ENCODE measurements around the gene TMEM82. TPM values are rescaled to one million over a fixed set of nuclear protein-coding genes. Genes with fewer than 3 reads are reported as not detected.

The TMEM82 gene
- total RNA-seq, 1 donor from 2014 or later = not detected

- no peaks in the 10 kb centered on the region for H3K36me3 Mint-ChIP-seq (ENCODE audit: unreplicated experiment)
- no peaks in the 10 kb centered on the region for H3K27me3 Mint-ChIP-seq (ENCODE audit: unreplicated experiment)
- H3K27ac Mint-ChIP-seq (ENCODE audit: unreplicated experiment) = no peak overlapping the region
- peaks cover 49% of the 10 kb centered on the region for H3K4me1 Mint-ChIP-seq (ENCODE audit: unreplicated experiment)
- no peak for TF ChIP-seq CTCF (IDR thresholded peaks at IDR 0.05)
- no peak overlapping the region for H3K4me3 Mint-ChIP-seq (ENCODE audit: unreplicated experiment)
- H3K9me3 Mint-ChIP-seq (ENCODE audit: unreplicated experiment) = no peaks in the 10 kb centered on the region
- no peak for DNase-seq (ENCODE audit: extremely low spot score, unreplicated experiment)
Observed at GRCh38 chr1:15751717-15752116, 9.4 kb downstream of the TMEM82 start.

GRCh38 chr1:15753776-15754175, 11.5 kb downstream of the TMEM82 start:
- Mint-ChIP-seq H3K4me1 (ENCODE audit: unreplicated experiment) (peaks cover 44% of the 10 kb centered on the region), H3K36me3 (ENCODE audit: unreplicated experiment) (no peaks in the 10 kb centered on the region), H3K27ac (ENCODE audit: unreplicated experiment) (no peak overlapping the region), H3K4me3 (ENCODE audit: unreplicated experiment) (no peak overlapping the region), H3K9me3 (ENCODE audit: unreplicated experiment) (no peaks in the 10 kb centered on the region), H3K27me3 (ENCODE audit: unreplicated experiment) (no peaks in the 10 kb centered on the region)
- no peak for TF ChIP-seq CTCF (IDR thresholded peaks at IDR 0.05)
- no peak for DNase-seq (ENCODE audit: extremely low spot score, unreplicated experiment)

GRCh38 chr1:15755021-15755645, 12.8 kb downstream of the TMEM82 start:
- Mint-ChIP-seq H3K36me3 (ENCODE audit: unreplicated experiment) (no peaks in the 10 kb centered on the region), H3K27ac (ENCODE audit: unreplicated experiment) (no peak overlapping the region), H3K27me3 (ENCODE audit: unreplicated experiment) (no peaks in the 10 kb centered on the region), H3K9me3 (ENCODE audit: unreplicated experiment) (no peaks in the 10 kb centered on the region), H3K4me1 (ENCODE audit: unreplicated experiment) (peaks cover 39% of the 10 kb centered on the region), H3K4me3 (ENCODE audit: unreplicated experiment) (no peak overlapping the region)
- DNase-seq (ENCODE audit: extremely low spot score, unreplicated experiment) = no peak
- no peak for TF ChIP-seq CTCF (IDR thresholded peaks at IDR 0.05)

GRCh38 chr1:15755646-15756040, 13.3 kb downstream of the TMEM82 start:
- H3K4me1 Mint-ChIP-seq (ENCODE audit: unreplicated experiment) = peaks cover 39% of the 10 kb centered on the region
- no peak overlapping the region for H3K27ac Mint-ChIP-seq (ENCODE audit: unreplicated experiment)
- H3K36me3 Mint-ChIP-seq (ENCODE audit: unreplicated experiment) = no peaks in the 10 kb centered on the region
- H3K9me3 Mint-ChIP-seq (ENCODE audit: unreplicated experiment) = no peaks in the 10 kb centered on the region
- H3K4me3 Mint-ChIP-seq (ENCODE audit: unreplicated experiment) = no peak overlapping the region
- DNase-seq (ENCODE audit: extremely low spot score, unreplicated experiment) = no peak
- TF ChIP-seq CTCF (IDR thresholded peaks at IDR 0.05) = no peak
- no peaks in the 10 kb centered on the region for H3K27me3 Mint-ChIP-seq (ENCODE audit: unreplicated experiment)

- no peaks in the 10 kb centered on the region for H3K9me3 Mint-ChIP-seq (ENCODE audit: unreplicated experiment)
- H3K4me1 Mint-ChIP-seq (ENCODE audit: unreplicated experiment) = peaks cover 43% of the 10 kb centered on the region
- no peaks in the 10 kb centered on the region for H3K27me3 Mint-ChIP-seq (ENCODE audit: unreplicated experiment)
- no peak for TF ChIP-seq CTCF (IDR thresholded peaks at IDR 0.05)
- H3K4me3 Mint-ChIP-seq (ENCODE audit: unreplicated experiment) = no peak overlapping the region
- H3K27ac Mint-ChIP-seq (ENCODE audit: unreplicated experiment) = no peak overlapping the region
- no peak for DNase-seq (ENCODE audit: extremely low spot score, unreplicated experiment)
- H3K36me3 Mint-ChIP-seq (ENCODE audit: unreplicated experiment) = no peaks in the 10 kb centered on the region
Observed at GRCh38 chr1:15756143-15757015, 14.1 kb downstream of the TMEM82 start.
